ENCODE results near the gene HPCAL1. TPM values are rescaled to one million over a fixed set of nuclear protein-coding genes. Genes with fewer than 3 reads are reported as not detected.

Gene HPCAL1
- total and polyA plus RNA-seq, 2 of the 8 experiments (the other 6 are each of a cell fraction or from before 2014, with no cell fraction given) = 5.8 to 8.6 TPM

DNA sequence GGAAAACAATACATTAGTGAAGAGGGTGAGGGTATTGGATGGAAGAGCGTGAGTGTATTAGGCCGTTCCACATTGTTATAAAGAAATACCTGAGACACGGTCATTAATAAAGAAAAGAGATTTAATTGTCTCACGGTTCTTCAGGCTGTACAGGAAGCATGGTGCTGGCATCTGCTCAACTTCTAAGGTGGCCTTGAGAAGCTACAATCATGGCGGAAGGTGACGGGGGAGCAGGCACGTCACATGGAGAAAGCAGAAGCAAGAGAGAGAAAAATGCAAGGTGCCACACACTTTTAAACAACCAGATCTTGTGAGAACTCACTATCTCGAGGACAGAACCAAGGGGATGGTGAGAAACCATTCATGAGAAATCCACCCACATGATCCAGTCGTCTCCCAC, 18.2 kb downstream of the HPCAL1 start:
- no peak overlapping the region for H4K5ac ChIP-seq (ENCODE audit: insufficient read length, low read depth, low read length)
- ChIA-PET POLR2A (ENCODE audit: partially characterized antibody) (no interaction called here), CTCF (ENCODE audit: partially characterized antibody) (interaction anchor here (0.7 kb wide), 1 partner anchor 88 kb away, joined by 4 read pairs; no protein-coding TSS in a partner anchor)
- peaks cover 4 to 12% (median 6%) of the 10 kb centered on the region in 4 experiments for H3K4me1 ChIP-seq (replicated peaks in 1 of 4; ENCODE audit: control insufficient read depth in 3 of 4, insufficient read depth in 4 of 4, low read length in 3 of 4)
- H2BK12ac ChIP-seq (ENCODE audit: low read depth, low read length) = no peak overlapping the region
- no peak overlapping the region for H2BK20ac ChIP-seq (ENCODE audit: low read length)
- H3K9me3 ChIP-seq (ENCODE audit: insufficient read depth in 2 of 2, low read depth in 1 of 2, low read length in 1 of 2) = peaks cover 3 to 9% of the 10 kb centered on the region in 2 experiments; a peak in 2 of 4 replicates
- H3K9ac ChIP-seq (replicated peaks in 1 of 4; ENCODE audit: extremely low read depth in 1 of 4, low read depth in 3 of 4, low read length in 3 of 4) = no peak overlapping the region
- H4K91ac ChIP-seq (replicated peaks; ENCODE audit: insufficient read length, low read length) = no peak overlapping the region
- H4K8ac ChIP-seq (ENCODE audit: extremely low read depth, insufficient read depth, low read length) = no peak overlapping the region
- 87 to 100% methylated on average over 1 to 9 of the region's 9 CpGs for WGBS, 2 experiments (ENCODE audit: extremely low coverage in 1 of 2, insufficient coverage in 1 of 2, insufficient read length in 1 of 2, insufficient replicate concordance in 2 of 2, low coverage in 1 of 2, low lambda C conversion rate in 2 of 2, missing lambda C conversion rate in 1 of 2)
- H3K4ac ChIP-seq (replicated peaks; ENCODE audit: insufficient read length, low read depth, low read length) = no peak overlapping the region
- no peak overlapping the region for H3K4me3 ChIP-seq (ENCODE audit: extremely low read depth in 1 of 4, insufficient read depth in 2 of 4, low read depth in 3 of 4, low read length in 4 of 4)
- no peak overlapping the region for H3K14ac ChIP-seq (ENCODE audit: insufficient read length)
- H3K79me1 ChIP-seq (ENCODE audit: low read depth, low read length) = peaks cover 2% of the 10 kb centered on the region
- no peak overlapping the region for H2BK5ac ChIP-seq (ENCODE audit: low read depth, low read length)
- DNase-seq (ENCODE audit: low read depth in 1 of 2, low spot score in 2 of 2) (no peak), FAIRE-seq (no peak)
- no peak overlapping the region for H2AK5ac ChIP-seq (ENCODE audit: low read depth, low read length)
- H4K20me1 ChIP-seq (replicated peaks in 1 of 2; ENCODE audit: control insufficient read depth in 1 of 2, insufficient read depth in 2 of 2, low read length in 2 of 2) = no peaks in the 10 kb centered on the region
- H3K56ac ChIP-seq (replicated peaks; ENCODE audit: insufficient read length, low read depth, low read length) = no peak overlapping the region
- no peak overlapping the region for H2AFZ ChIP-seq (ENCODE audit: low read length)
- no peak overlapping the region for H3K18ac ChIP-seq (ENCODE audit: extremely low read depth, low read length)
- no peaks in the 10 kb centered on the region for H3K79me2 ChIP-seq (ENCODE audit: control insufficient read depth in 1 of 2, insufficient read depth in 2 of 2, low read length in 2 of 2)
- H3K23me2 ChIP-seq (ENCODE audit: low read depth, low read length) = no peaks in the 10 kb centered on the region
- no peak overlapping the region for H2BK120ac ChIP-seq (replicated peaks; ENCODE audit: low read depth, low read length)
- H3K4me2 ChIP-seq (ENCODE audit: insufficient read depth in 1 of 2, low read depth in 2 of 2, low read length in 2 of 2) = no peak overlapping the region
- H3K27me3 ChIP-seq (replicated peaks in 1 of 4; ENCODE audit: control insufficient read depth in 3 of 4, extremely low read depth in 1 of 4, insufficient read depth in 3 of 4, low read length in 3 of 4) = no peaks in the 10 kb centered on the region
- H3K36me3 ChIP-seq (ENCODE audit: control insufficient read depth in 2 of 4, insufficient read depth in 4 of 4, low read length in 3 of 4) = no peaks in the 10 kb centered on the region
- no peak overlapping the region for H3K27ac ChIP-seq (ENCODE audit: low read depth, low read length)
- no peak overlapping the region for H2BK15ac ChIP-seq (ENCODE audit: low read length)
- H3K23ac ChIP-seq (ENCODE audit: insufficient read length) = no peak overlapping the region
- TF ChIP-seq JUND (IDR thresholded peaks at IDR 0.05; ENCODE audit: low read length) (no peak), RNF2 (IDR thresholded peaks at IDR 0.05; ENCODE audit: borderline replicate concordance, low read depth, low read length, missing control alignments, poor library complexity, severe bottlenecking) (no peak), CREB1 (IDR thresholded peaks at IDR 0.05) (no peak)
